Measurements from ENCODE around the gene PIGB.
"Not testable (repeated sequence)": the region's sequence is repeated elsewhere in the genome, so short reads cannot be mapped to it uniquely, and the experiment has no call there.

PIGB gene

DNA sequence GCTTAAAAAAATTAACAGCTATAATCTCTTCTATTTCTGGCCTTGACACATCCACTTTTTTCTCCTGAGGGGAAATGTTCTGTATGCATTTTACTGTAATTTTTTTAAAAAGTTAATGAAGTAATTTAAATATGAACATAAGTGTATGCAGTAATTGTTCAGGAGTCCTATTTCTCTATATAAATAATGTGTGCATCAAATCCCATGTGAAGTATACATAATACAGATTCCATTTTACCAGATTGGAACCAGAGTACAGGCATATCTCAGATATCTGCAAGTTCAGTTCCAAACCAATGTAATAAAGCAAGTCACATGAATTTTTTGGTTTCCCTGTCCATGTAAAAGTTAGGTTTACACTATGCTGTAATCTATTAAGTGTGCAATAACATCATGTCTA lies 62.6 kb downstream of the PIGB start:
- TF ChIP-seq, protein P1, sequence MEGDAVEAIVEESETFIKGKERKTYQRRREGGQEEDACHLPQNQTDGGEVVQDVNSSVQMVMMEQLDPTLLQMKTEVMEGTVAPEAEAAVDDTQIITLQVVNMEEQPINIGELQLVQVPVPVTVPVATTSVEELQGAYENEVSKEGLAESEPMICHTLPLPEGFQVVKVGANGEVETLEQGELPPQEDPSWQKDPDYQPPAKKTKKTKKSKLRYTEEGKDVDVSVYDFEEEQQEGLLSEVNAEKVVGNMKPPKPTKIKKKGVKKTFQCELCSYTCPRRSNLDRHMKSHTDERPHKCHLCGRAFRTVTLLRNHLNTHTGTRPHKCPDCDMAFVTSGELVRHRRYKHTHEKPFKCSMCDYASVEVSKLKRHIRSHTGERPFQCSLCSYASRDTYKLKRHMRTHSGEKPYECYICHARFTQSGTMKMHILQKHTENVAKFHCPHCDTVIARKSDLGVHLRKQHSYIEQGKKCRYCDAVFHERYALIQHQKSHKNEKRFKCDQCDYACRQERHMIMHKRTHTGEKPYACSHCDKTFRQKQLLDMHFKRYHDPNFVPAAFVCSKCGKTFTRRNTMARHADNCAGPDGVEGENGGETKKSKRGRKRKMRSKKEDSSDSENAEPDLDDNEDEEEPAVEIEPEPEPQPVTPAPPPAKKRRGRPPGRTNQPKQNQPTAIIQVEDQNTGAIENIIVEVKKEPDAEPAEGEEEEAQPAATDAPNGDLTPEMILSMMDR (IDR thresholded peaks at IDR 0.05; ENCODE audit: extremely low read depth, missing control alignments), result no peak
- no peak for DNase-seq (ENCODE audit: low spot score)

DNA sequence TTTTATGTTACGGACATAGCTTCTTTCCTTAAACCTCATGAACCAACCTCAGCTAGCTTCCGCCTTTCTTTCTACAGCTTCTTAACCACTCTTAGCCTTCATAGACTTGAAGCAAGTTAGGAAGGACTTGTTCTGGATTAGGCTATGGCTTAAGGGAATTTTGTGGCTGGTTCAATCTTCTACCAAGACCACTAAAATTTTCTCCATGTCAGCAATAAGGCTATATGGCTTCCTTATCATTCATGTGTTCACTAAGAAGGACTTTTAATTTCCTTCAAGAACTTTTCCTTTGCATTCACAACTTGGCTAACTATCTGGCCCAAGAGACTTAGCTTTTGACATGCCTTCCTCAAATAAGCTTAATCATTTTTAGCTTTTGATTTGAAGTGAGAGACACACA lies 64.7 kb downstream of the PIGB start:
- DNase-seq (ENCODE audit: low spot score), result no peak
- TF ChIP-seq, protein P1 (IDR thresholded peaks at IDR 0.05; ENCODE audit: extremely low read depth, missing control alignments), result no peak

DNA sequence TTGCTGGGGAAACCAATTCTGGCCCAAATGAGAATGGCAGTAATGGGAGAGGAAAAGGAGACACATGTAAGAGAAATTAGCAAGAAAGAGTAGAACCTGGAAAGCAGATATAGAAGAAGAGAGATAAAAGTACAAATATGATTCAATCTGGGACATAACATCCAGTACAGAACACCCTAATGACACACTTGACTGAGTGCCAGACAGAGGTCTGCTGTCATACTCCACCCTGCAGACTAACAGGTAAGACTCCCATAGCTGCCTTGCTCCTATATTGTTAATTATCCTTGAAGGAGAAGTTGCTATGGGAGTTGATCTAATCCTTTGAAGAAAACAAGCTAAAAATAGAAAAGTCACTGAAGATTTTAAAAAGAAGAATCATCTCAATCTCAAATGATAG lies 68.0 kb downstream of the PIGB start:
- TF ChIP-seq, protein P1 (IDR thresholded peaks at IDR 0.05; ENCODE audit: extremely low read depth, missing control alignments), result no peak
- DNase-seq (ENCODE audit: low spot score), result no peak

DNA sequence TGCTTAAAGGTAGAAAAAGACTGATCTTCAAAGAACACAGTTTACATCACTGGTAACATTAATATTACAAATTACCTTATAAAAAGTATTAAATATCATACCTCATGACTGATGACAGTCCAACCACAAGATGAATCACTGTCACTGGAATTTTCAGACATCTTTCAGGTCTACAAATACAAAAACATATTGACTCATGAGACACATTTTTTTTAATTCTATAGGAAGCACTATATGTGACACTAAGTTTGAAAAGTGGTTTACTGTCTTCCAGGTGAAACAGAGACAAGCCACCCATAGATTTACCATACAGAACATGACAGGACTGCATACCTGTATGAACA lies 70.2 kb downstream of the PIGB start:
- no peak for DNase-seq (ENCODE audit: low spot score)
- TF ChIP-seq, protein P1 (IDR thresholded peaks at IDR 0.05; ENCODE audit: extremely low read depth, missing control alignments), result no peak

DNA sequence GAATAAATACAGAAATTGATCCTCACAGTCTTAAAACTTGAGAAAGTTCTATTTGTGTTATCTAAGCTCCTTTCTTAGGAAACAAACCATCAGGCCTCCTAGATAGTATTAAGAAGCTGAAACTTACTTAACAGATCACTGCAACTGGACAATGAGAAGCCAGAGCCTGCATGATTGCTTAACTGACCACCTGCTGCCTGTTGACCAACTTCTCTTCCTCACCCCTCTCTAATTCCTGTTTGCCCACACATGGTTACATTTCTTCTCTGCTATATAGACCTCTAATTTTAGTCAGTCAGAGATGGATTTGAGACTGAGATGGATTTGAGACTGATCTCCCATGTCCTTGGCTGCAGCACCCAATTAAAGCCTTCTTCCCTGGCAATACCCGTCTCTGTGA lies 75.7 kb downstream of the PIGB start:
- TF ChIP-seq, protein P1 (IDR thresholded peaks at IDR 0.05; ENCODE audit: extremely low read depth, missing control alignments), result no peak
- DNase-seq (ENCODE audit: low spot score), result no peak

DNA sequence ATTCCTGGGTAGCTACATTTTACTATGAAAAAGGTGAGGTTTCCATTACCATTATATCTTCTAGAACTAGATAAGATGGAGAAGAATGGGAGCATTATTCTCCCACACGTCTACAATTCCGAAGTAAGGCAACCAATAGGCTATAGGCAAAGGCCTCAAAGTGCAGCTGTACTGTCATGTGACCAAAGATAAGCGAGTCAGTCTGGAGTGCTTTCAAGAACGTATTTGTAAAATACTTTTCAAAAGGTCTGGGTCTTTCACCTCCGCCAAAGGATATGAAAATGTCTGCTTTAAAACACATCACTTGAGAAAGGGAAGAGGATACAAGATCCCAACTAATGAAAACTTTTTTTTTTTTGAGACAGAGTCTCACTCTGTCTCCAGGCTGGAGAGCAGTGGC lies 79.2 kb downstream of the PIGB start:
- TF ChIP-seq, protein P1 (IDR thresholded peaks at IDR 0.05; ENCODE audit: extremely low read depth, missing control alignments), result no peak
- no peak for DNase-seq (ENCODE audit: low spot score)

DNA sequence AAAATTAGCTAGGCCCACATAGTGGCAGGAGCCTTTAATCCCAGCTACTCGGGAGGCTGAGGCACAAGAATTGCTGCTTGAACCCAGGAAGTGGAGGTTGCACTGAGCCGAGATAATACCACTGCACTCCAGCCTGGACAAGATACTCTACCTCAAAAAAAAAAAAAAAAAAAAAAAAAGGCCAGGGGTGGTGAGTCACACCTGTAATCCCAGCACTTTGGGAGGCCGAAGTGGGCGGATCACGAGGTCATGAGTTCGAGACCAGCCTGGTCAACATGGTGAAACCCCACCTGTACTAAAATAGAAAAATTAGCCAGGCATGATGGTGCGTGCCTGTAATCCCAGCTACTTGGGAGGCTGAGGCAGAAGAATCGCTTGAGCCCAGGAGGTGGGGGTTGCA lies 81.0 kb downstream of the PIGB start:
- not testable (repeated sequence) for DNase-seq (ENCODE audit: low spot score)

DNA sequence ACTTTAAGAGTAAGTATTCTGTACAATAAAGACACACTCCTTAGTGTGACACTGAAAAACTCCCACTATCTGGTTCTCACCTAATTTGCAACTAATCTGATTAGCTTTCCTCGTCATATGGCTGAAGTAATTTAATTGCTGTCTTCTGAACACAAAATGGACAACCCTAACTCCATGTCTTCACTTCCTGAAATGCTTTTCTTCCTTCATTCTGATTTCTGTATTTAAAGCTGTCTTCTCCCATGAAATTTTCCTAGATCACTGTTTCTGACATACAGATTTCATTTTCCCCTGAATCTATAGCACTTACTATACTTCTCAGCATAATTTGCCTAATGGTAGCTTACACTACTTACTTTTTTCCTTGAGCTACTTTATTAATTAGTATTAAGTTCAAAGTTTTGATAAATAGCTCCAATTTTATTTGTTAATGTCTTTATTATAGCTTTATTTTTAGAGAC lies 82.8 kb downstream of the PIGB start:
- no peak for DNase-seq (ENCODE audit: low spot score)
- TF ChIP-seq, protein P1 (IDR thresholded peaks at IDR 0.05; ENCODE audit: extremely low read depth, missing control alignments), result no peak
